ENCODE results near the gene SRGAP3. TPM values are rescaled to one million over a fixed set of nuclear protein-coding genes. Genes with fewer than 3 reads are reported as not detected.

SRGAP3 gene
- total RNA-seq, 1 experiment from 2014 or later: 17.9 TPM

DNA sequence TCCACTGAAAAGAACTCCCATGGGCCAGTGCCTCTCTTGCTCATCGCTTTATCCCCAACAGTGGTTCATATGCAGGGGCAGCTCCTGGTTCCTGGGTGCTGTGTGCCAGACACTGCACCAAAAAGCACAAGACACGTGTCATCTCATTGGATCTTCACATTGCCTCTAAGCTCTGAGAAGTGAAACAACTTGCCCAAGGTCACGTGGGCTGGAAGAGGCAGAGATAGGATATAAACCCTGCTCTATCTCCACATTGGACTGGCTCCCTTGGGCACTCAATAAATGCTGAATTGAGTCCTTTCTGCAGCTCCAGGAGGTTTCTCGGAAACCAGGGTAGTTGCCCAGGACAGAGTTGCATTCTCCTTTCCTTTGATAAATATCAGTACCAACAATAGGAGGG is 88.1 kb downstream of the SRGAP3 start:
- no peak overlapping the region for H3K4me3 Mint-ChIP-seq
- H3K4me1 Mint-ChIP-seq: peaks cover 11% of the 10 kb centered on the region
- CTCF ChIA-PET: interaction anchor here (0.9 kb wide), 1 partner anchor 141 kb away, joined by 3 read pairs; no protein-coding TSS in a partner anchor
- no peak for DNase-seq (ENCODE audit: low spot score)
- no peaks in the 10 kb centered on the region for H3K27me3 Mint-ChIP-seq (ENCODE audit: low read depth)
- H3K36me3 Mint-ChIP-seq: no peaks in the 10 kb centered on the region
- POLR2A ChIA-PET: no interaction called here
- no peak for TF ChIP-seq IRF2 (CRISPR knock-in tag; IDR thresholded peaks at IDR 0.05; ENCODE audit: borderline replicate concordance, low read depth)
- TF ChIP-seq ZBTB21 (CRISPR knock-in tag; IDR thresholded peaks at IDR 0.05; ENCODE audit: borderline replicate concordance): no peak
- no peak for TF ChIP-seq GTF2I (CRISPR knock-in tag; conservative IDR thresholded peaks at IDR 0.05)
- no peak for TF ChIP-seq ESRRA (CRISPR knock-in tag; IDR thresholded peaks at IDR 0.05; ENCODE audit: borderline replicate concordance)
- no peak for TF ChIP-seq EMX1 (CRISPR knock-in tag; IDR thresholded peaks at IDR 0.05)
- TF ChIP-seq CREM (CRISPR knock-in tag; IDR thresholded peaks at IDR 0.05): no peak
- TF ChIP-seq JAZF1 (CRISPR knock-in tag; IDR thresholded peaks at IDR 0.05): no peak
- TF ChIP-seq, protein P1, sequence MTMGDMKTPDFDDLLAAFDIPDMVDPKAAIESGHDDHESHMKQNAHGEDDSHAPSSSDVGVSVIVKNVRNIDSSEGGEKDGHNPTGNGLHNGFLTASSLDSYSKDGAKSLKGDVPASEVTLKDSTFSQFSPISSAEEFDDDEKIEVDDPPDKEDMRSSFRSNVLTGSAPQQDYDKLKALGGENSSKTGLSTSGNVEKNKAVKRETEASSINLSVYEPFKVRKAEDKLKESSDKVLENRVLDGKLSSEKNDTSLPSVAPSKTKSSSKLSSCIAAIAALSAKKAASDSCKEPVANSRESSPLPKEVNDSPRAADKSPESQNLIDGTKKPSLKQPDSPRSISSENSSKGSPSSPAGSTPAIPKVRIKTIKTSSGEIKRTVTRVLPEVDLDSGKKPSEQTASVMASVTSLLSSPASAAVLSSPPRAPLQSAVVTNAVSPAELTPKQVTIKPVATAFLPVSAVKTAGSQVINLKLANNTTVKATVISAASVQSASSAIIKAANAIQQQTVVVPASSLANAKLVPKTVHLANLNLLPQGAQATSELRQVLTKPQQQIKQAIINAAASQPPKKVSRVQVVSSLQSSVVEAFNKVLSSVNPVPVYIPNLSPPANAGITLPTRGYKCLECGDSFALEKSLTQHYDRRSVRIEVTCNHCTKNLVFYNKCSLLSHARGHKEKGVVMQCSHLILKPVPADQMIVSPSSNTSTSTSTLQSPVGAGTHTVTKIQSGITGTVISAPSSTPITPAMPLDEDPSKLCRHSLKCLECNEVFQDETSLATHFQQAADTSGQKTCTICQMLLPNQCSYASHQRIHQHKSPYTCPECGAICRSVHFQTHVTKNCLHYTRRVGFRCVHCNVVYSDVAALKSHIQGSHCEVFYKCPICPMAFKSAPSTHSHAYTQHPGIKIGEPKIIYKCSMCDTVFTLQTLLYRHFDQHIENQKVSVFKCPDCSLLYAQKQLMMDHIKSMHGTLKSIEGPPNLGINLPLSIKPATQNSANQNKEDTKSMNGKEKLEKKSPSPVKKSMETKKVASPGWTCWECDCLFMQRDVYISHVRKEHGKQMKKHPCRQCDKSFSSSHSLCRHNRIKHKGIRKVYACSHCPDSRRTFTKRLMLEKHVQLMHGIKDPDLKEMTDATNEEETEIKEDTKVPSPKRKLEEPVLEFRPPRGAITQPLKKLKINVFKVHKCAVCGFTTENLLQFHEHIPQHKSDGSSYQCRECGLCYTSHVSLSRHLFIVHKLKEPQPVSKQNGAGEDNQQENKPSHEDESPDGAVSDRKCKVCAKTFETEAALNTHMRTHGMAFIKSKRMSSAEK (CRISPR knock-in tag; IDR thresholded peaks at IDR 0.05; ENCODE audit: borderline replicate concordance): no peak
- H3K9me3 Mint-ChIP-seq: no peaks in the 10 kb centered on the region
- H3K27ac Mint-ChIP-seq: no peak overlapping the region
- no peak for ATAC-seq

DNA sequence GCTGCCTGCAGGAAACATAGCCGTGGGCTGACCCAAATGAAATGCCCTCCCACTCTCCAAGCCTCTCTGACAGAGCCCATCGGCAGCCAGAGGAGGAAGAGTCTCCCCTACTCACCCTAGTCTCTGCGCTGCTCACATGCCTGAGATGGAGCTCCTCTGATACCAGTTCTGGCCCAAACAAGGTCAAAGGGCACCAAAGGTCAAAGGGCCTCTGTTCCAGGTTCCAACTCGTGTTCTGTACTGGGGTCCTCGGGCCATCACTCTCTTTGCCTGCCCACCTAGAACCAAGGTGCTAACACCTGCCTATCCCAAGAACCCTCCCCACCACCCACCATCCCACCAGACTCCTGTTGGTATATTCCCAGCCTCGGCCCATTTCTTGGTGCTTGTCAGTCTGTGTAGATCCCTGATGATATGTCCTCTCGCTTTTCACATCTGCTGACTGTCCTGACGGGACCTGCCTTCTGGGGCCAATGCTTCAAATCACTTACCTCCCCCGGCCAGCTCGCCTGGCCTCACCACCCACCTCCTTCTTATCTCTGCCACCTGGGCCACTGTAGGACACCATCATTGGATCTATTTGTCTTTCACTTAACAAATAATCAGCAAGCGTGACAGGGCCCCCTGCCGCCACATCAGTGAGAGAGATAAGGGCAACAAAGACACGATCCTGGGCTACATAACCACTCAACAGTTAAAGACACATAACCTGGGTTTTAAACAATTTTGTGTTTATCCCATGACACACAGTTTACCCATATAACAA is 90.4 kb downstream of the SRGAP3 start:
- no peak overlapping the region for H3K27ac Mint-ChIP-seq
- no peaks in the 10 kb centered on the region for H3K27me3 Mint-ChIP-seq (ENCODE audit: low read depth)
- CTCF ChIA-PET: interaction anchor here (1.7 kb wide), 1 partner anchor 91 kb away, joined by 8 read pairs; the partner anchor contains the start of gene SRGAP3
- POLR2A ChIA-PET: no interaction called here
- no peaks in the 10 kb centered on the region for H3K9me3 Mint-ChIP-seq
- DNase-seq (ENCODE audit: low spot score) (no peak), ATAC-seq (no peak)
- H3K4me3 Mint-ChIP-seq: no peak overlapping the region
- TF ChIP-seq ZNF138 (CRISPR knock-in tag; conservative IDR thresholded peaks at IDR 0.05) (no peak), ZBTB21 (CRISPR knock-in tag; IDR thresholded peaks at IDR 0.05; ENCODE audit: borderline replicate concordance) (no peak), MXD4 (CRISPR knock-in tag; IDR thresholded peaks at IDR 0.05; ENCODE audit: borderline replicate concordance) (no peak), FOXP1 (CRISPR knock-in tag; IDR thresholded peaks at IDR 0.05; ENCODE audit: borderline replicate concordance) (no peak), NFE2L1 (CRISPR knock-in tag; IDR thresholded peaks at IDR 0.05) (no peak), IRF2 (CRISPR knock-in tag; IDR thresholded peaks at IDR 0.05; ENCODE audit: borderline replicate concordance, low read depth) (no peak), TEAD4 (CRISPR knock-in tag; IDR thresholded peaks at IDR 0.05) (no peak)
- TF ChIP-seq, protein P2, sequence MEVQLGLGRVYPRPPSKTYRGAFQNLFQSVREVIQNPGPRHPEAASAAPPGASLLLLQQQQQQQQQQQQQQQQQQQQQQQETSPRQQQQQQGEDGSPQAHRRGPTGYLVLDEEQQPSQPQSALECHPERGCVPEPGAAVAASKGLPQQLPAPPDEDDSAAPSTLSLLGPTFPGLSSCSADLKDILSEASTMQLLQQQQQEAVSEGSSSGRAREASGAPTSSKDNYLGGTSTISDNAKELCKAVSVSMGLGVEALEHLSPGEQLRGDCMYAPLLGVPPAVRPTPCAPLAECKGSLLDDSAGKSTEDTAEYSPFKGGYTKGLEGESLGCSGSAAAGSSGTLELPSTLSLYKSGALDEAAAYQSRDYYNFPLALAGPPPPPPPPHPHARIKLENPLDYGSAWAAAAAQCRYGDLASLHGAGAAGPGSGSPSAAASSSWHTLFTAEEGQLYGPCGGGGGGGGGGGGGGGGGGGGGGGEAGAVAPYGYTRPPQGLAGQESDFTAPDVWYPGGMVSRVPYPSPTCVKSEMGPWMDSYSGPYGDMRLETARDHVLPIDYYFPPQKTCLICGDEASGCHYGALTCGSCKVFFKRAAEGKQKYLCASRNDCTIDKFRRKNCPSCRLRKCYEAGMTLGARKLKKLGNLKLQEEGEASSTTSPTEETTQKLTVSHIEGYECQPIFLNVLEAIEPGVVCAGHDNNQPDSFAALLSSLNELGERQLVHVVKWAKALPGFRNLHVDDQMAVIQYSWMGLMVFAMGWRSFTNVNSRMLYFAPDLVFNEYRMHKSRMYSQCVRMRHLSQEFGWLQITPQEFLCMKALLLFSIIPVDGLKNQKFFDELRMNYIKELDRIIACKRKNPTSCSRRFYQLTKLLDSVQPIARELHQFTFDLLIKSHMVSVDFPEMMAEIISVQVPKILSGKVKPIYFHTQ (CRISPR knock-in tag; IDR thresholded peaks at IDR 0.05): no peak
- TF ChIP-seq, protein P3, sequence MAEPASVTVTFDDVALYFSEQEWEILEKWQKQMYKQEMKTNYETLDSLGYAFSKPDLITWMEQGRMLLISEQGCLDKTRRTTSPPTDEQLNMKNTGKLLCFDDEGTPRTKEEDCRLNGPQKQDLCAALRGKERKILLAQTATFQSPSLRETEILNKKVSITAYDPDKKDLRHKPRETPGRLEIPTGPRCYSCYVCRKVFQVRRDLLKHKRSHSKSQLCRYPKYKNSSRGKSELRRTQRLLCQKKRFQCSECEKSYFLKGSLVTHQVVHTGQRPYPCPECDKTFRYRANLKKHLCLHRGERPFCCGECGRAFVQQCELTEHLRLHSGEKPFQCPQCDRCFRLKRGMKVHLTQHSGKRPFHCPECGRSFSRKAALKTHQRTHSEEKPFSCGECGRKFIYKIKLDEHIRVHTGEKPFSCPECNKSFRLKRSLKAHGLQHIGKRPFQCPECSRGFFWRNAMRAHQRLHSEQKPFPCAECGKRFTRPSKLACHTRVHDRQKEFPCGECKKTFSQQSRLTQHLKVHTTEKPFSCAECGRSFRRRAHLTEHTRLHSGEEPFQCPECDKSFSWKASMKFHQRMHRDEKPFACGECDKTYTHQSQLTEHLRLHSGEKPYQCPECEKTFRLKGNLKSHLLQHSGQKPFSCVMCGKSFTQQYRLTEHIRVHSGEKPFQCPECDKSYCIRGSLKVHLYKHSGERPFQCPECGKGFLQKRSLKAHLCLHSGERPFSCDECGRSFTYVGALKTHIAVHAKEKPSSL (CRISPR knock-in tag; conservative IDR thresholded peaks at IDR 0.05): no peak
- no peaks in the 10 kb centered on the region for H3K36me3 Mint-ChIP-seq
- peaks cover 25% of the 10 kb centered on the region for H3K4me1 Mint-ChIP-seq

All from WTC11 (cell line).